ENCODE measurements around the gene TERT. TPM values are rescaled to one million over a fixed set of nuclear protein-coding genes. Genes with fewer than 3 reads are reported as not detected.

Gene TERT
- total RNA-seq, 3 donors from 2014 or later (not counting 1 experiment from before 2014, with no cell fraction given), result not detected

DNA sequence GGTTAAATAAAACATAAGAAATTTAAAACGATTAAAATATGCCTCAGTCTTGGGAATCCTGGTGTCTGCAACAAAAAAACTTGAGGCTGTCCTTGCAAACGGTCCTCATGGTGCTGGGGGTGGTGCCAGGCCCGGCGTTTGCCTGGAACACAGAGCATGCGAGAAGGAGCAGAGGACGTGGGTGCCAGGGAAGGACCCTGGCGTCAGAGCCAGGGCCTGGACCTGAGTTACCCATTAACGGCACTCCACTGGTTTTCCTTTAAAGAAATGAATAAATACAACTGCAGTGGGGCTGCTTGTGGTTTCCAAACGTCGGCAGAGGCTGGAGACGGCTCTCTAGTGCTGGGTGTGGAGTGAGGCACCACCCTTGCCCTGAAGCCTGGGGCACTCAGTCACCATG lies 69.8 kb downstream of the TERT start, which contains the start of gene SLC6A18:
Gene SLC6A18 (plus strand): TSS at position 301 of the 400 bp plus-strand sequence. CDS start 97 bp downstream, at position 398.
- Histone ChIP-seq H3K27me3 (ENCODE audit: control insufficient read depth, insufficient read depth, low read length) (no peaks in the 10 kb centered on the region), H3K4me1 (ENCODE audit: control insufficient read depth, insufficient read depth, low read length) (no peaks in the 10 kb centered on the region), H3K36me3 (ENCODE audit: control insufficient read depth, insufficient read depth, low read length) (no peaks in the 10 kb centered on the region), H3K4me3 (ENCODE audit: low read length) (no peak within 1 kb of the TSS), H3K9me3 (ENCODE audit: control insufficient read depth, insufficient read depth, low read length) (no peaks in the 10 kb centered on the region), H3K27ac (ENCODE audit: low read length) (no peak within 1 kb of the TSS)
- TF ChIP-seq, protein P1, sequence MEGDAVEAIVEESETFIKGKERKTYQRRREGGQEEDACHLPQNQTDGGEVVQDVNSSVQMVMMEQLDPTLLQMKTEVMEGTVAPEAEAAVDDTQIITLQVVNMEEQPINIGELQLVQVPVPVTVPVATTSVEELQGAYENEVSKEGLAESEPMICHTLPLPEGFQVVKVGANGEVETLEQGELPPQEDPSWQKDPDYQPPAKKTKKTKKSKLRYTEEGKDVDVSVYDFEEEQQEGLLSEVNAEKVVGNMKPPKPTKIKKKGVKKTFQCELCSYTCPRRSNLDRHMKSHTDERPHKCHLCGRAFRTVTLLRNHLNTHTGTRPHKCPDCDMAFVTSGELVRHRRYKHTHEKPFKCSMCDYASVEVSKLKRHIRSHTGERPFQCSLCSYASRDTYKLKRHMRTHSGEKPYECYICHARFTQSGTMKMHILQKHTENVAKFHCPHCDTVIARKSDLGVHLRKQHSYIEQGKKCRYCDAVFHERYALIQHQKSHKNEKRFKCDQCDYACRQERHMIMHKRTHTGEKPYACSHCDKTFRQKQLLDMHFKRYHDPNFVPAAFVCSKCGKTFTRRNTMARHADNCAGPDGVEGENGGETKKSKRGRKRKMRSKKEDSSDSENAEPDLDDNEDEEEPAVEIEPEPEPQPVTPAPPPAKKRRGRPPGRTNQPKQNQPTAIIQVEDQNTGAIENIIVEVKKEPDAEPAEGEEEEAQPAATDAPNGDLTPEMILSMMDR (IDR thresholded peaks at IDR 0.05), result no peak
- no peaks in the 10 kb centered on the region for H3K9me3 Mint-ChIP-seq
- no peak for ATAC-seq
- intact Hi-C loops (cut with micrococcal nuclease), result no loop called here
- peaks cover 13 to 22% of the 10 kb centered on the region in 2 donors for H3K4me1 Mint-ChIP-seq
- peaks cover 18 to 25% of the 10 kb centered on the region in 2 donors for H3K27me3 Mint-ChIP-seq (ENCODE audit: low read depth in 2 of 2)
- H3K27ac Mint-ChIP-seq, result no peak within 1 kb of the TSS
- 83% methylated on average over 11 of the region's 11 CpGs for WGBS (ENCODE audit: insufficient coverage)
- H3K36me3 Mint-ChIP-seq, result no peaks in the 10 kb centered on the region
- no peak within 1 kb of the TSS for H3K4me3 Mint-ChIP-seq
- DNase-seq, result no peak

- no peak overlapping the region for H3K27ac Mint-ChIP-seq
- ATAC-seq (no peak), DNase-seq (no peak)
- H3K36me3 Mint-ChIP-seq, result no peaks in the 10 kb centered on the region
- TF ChIP-seq, protein P1 (IDR thresholded peaks at IDR 0.05), result no peak
- 90% methylated on average over 15 of the region's 15 CpGs for WGBS (ENCODE audit: insufficient coverage)
- Histone ChIP-seq H3K9me3 (ENCODE audit: control insufficient read depth, insufficient read depth, low read length) (no peaks in the 10 kb centered on the region), H3K4me1 (ENCODE audit: control insufficient read depth, insufficient read depth, low read length) (no peaks in the 10 kb centered on the region), H3K27ac (ENCODE audit: low read length) (no peak overlapping the region), H3K36me3 (ENCODE audit: control insufficient read depth, insufficient read depth, low read length) (no peaks in the 10 kb centered on the region), H3K4me3 (ENCODE audit: low read length) (no peak overlapping the region), H3K27me3 (ENCODE audit: control insufficient read depth, insufficient read depth, low read length) (no peaks in the 10 kb centered on the region)
- intact Hi-C loops (cut with micrococcal nuclease), result no loop called here
- no peak overlapping the region for H3K4me3 Mint-ChIP-seq
- peaks cover 18 to 25% of the 10 kb centered on the region in 2 donors for H3K27me3 Mint-ChIP-seq (ENCODE audit: low read depth in 2 of 2)
- peaks cover 13 to 22% of the 10 kb centered on the region in 2 donors for H3K4me1 Mint-ChIP-seq
- no peaks in the 10 kb centered on the region for H3K9me3 Mint-ChIP-seq
Measured at GRCh38 chr5:1224631-1225030, 70.2 kb downstream of the TERT start.

GRCh38 chr5:1223278-1223670 lies 71.6 kb downstream of the TERT start:
- no peaks in the 10 kb centered on the region for H3K4me1 ChIP-seq (ENCODE audit: control insufficient read depth, insufficient read depth, low read length)
- no peak overlapping the region for H3K4me3 Mint-ChIP-seq
- no peaks in the 10 kb centered on the region for H3K9me3 ChIP-seq (ENCODE audit: control insufficient read depth, insufficient read depth, low read length)
- H3K27ac Mint-ChIP-seq, result no peak overlapping the region
- intact Hi-C loops (cut with micrococcal nuclease), result no loop called here
- H3K27ac ChIP-seq (ENCODE audit: low read length), result no peak overlapping the region
- H3K9me3 Mint-ChIP-seq, result no peaks in the 10 kb centered on the region
- TF ChIP-seq, protein P1 (IDR thresholded peaks at IDR 0.05), result no peak
- peaks cover 8 to 12% of the 10 kb centered on the region in 2 donors for H3K27me3 Mint-ChIP-seq (ENCODE audit: low read depth in 2 of 2)
- H3K27me3 ChIP-seq (ENCODE audit: control insufficient read depth, insufficient read depth, low read length), result no peaks in the 10 kb centered on the region
- ATAC-seq, result no peak
- peaks cover 11% of the 10 kb centered on the region in 2 donors for H3K4me1 Mint-ChIP-seq
- 91% methylated on average over 12 of the region's 12 CpGs for WGBS (ENCODE audit: insufficient coverage)
- H3K4me3 ChIP-seq (ENCODE audit: low read length), result no peak overlapping the region
- no peaks in the 10 kb centered on the region for H3K36me3 ChIP-seq (ENCODE audit: control insufficient read depth, insufficient read depth, low read length)
- no peak for DNase-seq
- no peaks in the 10 kb centered on the region for H3K36me3 Mint-ChIP-seq

DNA sequence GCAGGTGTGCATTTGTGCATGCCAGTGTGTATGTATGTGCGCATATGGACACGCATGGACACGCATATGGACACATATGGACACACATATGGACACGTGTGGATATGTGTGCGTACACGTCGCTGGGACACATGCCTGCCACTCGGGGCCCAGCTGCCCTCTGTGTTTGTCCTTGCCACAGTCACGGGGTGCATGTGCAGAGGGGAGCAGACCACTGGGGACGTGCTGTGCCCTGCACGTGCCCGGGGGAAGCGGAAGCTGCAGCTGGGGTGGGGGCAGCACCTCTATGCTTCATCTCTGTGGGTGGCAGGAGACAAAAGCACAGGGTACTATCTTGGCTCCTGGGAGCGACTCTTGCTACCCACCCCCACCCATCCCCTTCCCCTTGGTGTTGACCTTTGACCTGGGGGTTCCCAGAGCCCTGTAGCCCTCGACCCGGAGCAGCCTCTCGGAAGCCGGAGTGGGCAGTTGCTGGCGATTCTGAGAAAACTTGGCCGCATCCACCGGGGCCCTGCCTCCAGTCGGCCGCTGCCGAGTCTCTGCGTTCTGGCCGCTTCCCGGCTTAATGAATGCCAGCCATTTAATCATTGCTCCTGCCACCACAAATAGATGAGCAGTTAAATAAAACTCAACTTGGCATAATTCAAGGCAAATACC lies 72.1 kb downstream of the TERT start:
- TF ChIP-seq, protein P1 (IDR thresholded peaks at IDR 0.05), result no peak
- no peaks in the 10 kb centered on the region for H3K9me3 ChIP-seq (ENCODE audit: control insufficient read depth, insufficient read depth, low read length)
- H3K4me3 ChIP-seq (ENCODE audit: low read length), result no peak overlapping the region
- DNase-seq (no peak), ATAC-seq (no peak)
- intact Hi-C loops (cut with micrococcal nuclease), result no loop called here
- no peaks in the 10 kb centered on the region for H3K36me3 Mint-ChIP-seq
- no peaks in the 10 kb centered on the region for H3K9me3 Mint-ChIP-seq
- H3K4me1 Mint-ChIP-seq, result peaks cover 6% of the 10 kb centered on the region in 2 donors
- H3K4me1 ChIP-seq (ENCODE audit: control insufficient read depth, insufficient read depth, low read length), result no peaks in the 10 kb centered on the region
- peaks cover 6 to 7% of the 10 kb centered on the region in 2 donors for H3K27me3 Mint-ChIP-seq (ENCODE audit: low read depth in 2 of 2)
- H3K27ac Mint-ChIP-seq, result no peak overlapping the region
- no peaks in the 10 kb centered on the region for H3K36me3 ChIP-seq (ENCODE audit: control insufficient read depth, insufficient read depth, low read length)
- 92% methylated on average over 27 of the region's 27 CpGs for WGBS (ENCODE audit: insufficient coverage)
- no peak overlapping the region for H3K4me3 Mint-ChIP-seq
- no peaks in the 10 kb centered on the region for H3K27me3 ChIP-seq (ENCODE audit: control insufficient read depth, insufficient read depth, low read length)
- no peak overlapping the region for H3K27ac ChIP-seq (ENCODE audit: low read length)
